NCI-H524 treated with DMSO at 0.1 percent for 48 hours (cell line): ENCODE data around the gene SUSD3.

ENCODE experiments used
- DNase-seq: peaks from one replicate; lab custom pipeline; 2025; lab: John Stamatoyannopoulos, UW

The SUSD3 gene

DNA sequence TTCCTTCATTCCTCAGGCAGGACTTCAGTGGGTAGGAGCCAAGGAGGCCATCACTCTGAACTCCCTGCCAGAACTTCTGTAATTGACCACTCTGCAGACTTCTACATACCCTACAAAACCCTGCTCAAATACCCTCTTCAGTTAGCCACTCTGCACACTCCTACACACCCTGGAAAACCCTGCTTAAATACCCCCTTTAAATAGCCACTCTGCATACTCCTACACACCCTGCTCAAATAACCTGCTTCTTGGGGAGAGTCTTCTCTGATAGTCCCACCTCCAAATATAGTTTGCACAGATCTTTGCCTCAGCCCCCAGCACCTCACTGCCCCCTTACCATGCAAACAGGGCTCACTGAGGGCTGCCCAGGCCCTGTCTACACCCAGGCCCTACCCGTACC is 18.9 kb downstream of the SUSD3 start:
- DNase-seq, result no peak

DNA sequence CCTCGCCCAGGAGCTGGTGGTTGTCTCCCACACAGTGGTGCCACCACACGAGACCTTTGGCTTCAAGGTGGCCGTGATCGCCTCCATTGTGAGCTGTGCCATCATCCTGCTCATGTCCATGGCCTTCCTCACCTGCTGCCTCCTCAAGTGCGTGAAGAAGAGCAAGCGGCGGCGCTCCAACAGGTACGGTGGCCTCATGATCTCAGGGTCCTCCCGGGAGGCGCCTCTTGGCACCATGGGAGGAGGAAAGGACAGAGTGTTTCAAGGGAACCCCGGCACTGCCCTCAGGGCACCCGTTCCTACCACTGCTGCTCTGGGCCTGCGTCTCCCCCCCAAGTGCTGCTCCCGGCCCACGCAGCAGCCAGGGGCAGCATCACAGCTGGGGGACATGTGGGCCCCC is 19.3 kb downstream of the SUSD3 start:
- no peak for DNase-seq

DNA sequence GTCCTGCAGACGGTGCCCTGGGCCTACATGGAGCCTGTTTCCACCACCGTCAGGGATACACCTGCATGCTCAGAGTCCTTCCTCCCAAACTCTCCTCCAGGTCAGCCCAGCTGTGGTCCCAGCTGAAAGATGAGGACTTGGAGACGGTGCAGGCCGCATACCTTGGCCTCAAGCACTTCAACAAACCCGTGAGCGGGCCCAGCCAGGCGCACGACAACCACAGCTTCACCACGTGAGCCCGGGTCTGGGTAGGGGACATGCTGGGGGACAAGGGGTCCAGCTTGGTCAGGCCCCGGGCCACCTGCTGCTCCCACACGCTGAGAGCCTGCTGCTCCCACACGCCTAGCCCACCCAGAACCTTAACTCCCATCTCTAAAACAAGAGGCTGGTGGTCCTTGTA is 20.9 kb downstream of the SUSD3 start:
- no peak for DNase-seq

DNA sequence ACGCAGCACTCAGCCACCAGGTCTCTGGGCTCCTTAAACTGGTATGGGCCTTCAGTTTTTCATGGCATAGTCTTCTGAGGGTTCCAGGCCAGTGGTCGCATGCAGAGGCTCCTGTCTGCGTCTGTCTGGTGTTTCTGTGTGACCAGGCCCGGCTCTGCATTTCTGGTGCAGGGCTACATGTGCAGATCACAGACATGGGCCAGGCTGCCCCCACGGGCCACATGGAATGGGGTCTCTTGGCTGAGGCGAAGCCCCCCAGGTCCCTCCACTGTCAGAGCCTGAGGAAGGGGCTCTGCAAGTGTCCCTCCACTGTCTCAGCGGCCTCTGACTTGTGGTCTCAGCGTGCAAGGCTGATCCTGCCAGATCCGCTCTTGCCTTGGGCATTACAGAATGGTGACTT is 21.9 kb downstream of the SUSD3 start:
- no peak for DNase-seq

DNA sequence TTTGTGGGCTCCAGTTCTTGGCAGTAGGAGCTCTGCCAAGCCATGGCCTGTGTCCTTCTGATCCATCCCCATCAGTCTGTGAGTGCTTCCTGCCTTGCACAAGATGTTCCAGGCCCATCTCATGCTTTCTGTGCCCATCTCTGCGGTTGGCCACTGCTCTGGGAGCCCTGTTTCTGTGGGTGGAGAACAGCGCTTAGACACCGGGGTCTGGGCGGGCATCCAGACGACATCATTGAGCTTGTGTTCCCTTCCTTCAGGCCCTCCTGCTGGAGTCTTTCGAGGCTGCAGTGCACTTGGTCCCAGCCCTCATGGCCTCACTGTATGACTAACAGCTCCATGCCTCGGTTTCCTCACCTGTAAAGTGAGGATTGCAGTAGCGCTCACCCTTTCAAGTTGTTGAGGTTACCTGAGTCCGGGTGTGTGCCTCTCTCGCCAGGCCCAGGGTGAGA is 22.6 kb downstream of the SUSD3 start:
- no peak for DNase-seq

DNA sequence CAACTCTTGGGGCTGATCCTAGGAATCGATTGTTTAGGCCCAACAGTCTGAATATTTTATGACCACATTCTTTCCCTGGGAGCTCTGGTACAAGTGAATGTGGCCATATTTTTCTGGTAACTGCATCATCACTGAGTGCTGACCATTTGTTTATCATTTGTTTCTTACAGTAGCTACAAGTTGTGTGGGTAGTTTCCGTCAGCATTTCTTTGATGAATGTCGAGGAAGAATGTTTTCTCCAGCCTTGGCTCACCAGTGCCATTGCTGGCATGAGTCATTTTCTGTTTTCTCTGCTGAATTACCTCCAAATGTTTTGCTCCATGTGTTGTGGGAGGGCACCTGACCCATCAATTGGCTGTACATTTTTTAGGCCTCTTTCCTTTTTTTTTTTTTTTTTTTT is 23.4 kb downstream of the SUSD3 start:
- no peak for DNase-seq

DNA sequence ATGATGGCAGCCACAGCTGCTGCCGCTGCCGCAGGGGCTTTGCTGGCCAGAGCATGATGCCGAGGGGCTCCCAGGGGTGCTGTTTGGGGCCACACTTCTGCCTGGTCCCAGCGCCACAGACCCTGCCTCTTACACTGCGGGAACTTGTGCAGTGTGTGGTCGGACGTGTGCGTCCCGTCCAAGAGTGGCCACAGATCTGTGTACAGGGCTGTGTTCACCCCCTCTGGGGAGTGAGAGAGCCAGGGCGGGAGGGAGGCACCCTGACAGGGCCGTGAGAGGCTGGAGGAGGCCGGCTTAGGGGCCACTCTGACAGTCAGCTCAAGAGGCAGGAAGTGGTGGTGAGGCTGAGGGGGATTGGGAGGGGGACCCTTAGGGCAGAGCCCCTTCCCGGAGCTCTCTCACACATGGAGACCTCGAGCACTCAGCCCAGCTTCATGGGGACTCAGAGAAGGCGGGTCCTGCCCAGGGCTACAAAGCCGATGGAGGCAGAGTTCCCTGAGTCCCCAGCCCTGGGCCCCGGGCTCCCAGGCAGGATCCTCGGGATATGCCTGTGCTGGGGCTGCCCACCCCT is 24.4 kb downstream of the SUSD3 start:
- no peak for DNase-seq

DNA sequence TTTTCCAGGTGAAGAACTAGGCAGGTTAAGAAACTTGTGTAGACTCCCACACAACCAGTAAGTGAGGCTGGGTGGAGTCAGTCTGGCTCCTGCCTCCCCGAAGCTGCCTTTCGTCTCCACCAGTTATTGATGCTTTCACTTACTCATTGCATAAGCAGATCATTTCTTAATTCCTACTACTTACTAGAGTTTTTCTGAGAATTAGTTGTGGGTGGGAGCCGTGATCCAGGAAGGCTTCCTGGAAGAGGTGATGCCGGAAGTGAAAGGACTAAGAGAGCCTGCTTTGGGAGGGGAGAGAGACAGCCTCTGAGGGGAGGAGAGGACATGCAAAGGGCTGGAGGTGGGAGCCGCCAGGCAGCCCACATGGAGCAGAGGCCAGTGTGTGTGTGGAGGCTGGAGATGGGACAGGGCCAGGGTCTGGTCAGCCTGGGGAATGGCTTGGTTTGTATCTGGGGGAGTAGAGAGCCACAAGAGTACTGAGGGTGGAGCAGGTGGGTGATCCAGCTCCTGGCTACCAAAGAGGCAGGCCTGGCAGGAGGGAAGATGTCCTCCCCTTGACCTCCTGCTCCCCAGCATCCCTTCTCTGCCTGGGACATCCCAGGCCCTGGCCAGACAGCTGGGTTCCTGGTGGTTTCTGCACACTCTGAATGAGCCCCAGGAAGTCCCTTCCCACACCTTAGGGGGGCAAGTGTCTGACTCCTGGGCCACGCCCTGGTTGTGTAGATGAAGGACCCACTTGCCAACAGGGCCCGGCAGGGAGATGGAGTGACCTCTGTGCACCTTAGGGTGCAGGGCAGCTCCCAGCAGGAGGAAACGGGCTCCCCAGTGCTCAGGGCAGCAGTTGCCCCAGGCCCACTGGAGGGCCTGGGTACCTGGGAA is 25.3 kb downstream of the SUSD3 start:
- DNase-seq, result no peak

DNA sequence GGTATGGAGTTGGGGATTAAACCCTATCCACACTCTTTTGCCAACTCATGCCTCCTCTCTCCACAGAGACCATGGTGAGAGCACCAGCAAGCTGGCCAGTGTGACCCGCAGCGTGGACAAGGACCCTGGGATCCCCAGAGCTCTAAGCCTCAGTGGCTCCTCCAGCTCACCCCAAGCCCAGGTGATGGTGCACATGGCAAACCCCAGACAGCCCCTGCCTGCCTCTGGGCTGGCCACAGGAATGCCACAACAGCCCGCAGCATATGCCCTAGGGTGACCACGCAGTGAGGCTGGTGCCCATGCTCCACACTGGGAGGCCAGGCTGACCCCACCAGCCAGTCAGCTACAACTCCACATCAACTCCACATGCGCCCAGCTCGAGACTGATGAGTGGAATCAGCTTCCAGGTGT is 26.0 kb downstream of the SUSD3 start:
- DNase-seq, result no peak

DNA sequence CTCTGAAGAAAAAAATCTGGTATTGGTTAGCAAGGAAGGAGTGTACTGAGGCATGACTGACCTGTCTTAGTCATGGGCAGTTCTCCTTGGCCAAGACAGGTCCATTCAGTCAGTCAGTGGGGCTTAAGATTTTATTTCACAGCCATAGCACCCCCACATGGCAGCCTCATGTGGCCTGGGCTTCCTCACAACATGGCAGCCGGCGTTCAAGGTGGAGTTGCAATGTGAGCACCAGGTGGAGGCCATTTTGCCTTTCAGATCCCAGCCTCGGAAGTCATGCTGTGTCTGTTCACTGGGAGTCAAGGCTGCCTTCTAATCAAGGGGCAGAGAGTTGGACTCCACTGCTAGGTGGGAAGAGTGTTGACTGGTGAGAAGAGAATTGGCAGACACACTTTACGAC is 27.2 kb downstream of the SUSD3 start:
- no peak for DNase-seq

DNA sequence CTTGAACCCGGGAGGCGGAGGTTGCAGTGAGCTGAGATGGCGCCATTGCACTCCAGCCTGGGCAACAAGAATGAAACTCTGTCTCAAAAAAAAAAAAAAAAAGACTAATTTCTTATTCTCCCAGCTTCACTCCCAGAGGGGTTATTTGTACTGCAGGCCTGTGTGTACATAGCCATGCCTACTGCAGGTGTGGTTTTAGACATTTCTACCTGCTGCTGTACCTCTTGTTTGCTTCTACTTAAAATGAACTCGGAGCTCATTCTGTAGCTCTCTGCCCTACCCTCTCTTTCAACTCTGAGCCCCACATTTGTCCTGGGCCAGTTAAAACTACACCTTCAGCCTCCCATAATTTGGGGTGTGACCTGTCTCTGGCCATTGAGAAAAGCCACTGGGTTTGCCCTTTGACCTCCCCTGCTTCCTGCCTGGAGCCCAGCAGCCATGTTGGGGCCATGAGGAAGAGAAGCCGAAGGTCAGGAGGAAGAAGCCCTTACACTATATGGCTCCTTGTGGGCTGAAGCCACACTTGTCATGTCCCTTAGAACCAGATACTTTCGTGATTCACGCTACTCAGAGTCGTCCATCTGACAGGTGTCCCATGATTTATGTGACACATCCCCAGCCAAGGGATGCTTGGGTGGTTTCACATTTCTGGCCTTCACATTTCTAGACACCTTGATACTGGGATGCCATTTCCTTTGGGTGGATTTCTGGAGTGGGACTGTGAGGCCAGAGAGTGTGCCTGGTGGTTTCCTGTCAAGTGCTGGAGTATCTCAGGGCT is 28.1 kb downstream of the SUSD3 start:
- DNase-seq, result no peak

DNA sequence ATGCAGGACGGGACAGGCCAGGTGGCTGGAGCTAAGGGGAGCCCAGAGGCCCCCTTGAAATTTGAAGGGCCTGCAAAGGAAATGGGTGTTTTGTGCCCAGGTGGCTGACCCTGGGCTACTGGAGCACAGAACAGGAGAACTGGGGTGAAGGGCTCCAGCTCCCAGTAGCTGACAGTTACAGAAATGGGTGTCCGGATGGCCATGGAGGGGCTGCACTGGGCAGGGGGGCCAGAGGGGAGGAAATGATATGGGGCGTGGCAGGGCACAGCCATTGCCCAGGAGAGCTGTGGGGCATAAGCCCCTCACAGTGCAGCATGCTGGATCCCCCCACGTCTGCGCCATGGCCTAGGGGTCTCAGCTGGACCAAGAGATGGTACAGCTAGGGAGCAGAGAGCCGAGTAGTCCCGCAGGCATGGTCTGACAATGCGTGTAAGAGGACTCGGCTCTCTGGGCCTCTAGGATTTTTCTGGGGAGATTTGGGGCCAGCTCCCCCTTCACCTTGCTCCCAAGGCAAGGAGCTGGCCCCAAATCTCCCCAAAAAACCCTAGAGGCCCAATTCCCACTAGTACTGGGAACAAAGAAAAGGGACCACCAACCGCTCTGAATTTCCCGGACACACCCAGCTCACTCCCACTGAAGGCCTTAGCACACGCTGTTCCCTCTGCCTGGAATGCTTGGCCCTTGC is 29.6 kb downstream of the SUSD3 start:
- DNase-seq, result no peak

DNA sequence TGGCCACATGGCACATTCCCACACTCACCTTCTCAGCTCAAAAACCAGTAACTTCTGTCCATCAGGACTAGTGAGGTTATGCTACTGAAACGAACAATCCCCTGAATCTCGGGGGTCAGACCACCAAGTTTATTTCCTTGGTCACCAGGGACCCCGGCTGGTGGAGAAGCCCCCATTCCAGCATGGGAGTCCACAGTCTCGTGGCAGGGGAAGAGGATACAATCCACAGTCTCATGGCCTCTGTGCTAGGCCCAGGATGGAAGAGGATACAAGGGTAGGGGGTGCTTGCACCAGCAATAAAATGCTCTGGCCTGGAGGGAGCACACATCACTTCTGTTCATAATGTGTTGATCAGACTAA is 30.1 kb downstream of the SUSD3 start:
- DNase-seq, result no peak

DNA sequence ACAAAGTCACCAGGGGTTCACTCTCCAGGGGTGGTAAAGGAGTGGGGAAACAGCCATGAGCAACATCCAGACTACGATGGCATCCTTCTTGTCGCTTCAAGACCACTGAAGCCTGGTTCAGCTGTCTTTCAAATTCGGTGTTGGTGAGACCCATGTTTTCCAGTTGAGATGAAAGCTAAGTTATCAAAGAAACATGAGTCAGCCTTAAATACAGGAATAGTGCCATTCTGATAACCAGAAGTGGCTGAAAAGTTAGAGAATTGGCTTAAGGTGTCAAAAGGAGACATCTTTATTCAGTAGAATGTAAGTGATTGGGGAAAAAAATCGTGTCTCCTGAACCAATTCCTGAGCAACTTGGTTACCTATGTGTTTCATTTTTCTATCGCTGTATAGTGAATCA is 30.5 kb downstream of the SUSD3 start:
- DNase-seq, result no peak

DNA sequence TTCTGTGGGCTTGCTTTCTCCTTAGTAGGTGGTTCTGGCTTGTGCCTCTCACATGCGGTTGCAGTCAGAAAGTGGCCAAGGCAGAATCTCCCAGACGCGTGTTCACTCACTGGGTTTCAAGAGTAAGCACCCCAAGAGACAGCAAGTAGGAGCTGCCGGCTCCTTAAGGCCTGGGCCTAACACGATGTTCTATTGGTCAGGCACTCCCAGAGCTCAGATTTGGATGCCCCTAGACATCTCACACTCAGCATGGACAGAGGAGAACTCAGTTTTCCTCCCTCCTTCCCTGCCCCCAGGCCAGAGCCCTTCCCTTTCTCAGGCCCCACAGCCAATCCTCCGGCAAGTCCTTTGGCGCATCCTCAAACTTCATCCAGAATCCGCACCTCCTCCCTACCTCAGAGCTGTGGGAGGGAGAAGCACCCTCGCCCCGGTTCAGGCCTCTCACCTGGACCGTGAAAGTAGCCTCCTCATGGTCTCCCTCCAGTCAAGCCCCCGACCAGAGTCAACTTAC is 31.0 kb downstream of the SUSD3 start:
- DNase-seq, result no peak

DNA sequence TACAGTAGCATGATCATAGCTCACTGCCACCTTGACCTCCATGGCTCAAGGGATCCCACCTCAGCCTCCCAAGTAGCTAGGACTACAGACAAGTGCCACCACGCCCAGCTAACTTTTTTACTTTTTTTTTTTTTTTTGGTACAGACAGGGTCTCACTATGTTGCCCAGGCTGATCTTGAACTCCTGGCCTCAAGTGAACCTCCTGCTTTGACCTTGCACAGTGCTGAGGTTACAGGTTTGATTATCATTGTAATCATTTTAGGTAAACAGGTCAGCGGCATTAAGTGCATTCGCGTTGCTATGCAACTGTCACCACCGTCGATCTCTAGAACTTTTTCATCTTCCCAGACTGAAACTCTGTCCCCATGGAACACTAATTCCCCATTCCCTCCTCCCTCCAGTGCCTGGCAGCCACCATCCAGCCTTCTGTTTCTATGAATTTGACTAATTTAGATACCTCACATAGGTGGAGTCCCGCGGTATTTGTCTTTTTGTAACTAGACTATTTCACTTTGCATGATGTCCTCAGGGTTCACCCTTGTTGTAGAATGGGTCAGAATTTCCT is 31.7 kb downstream of the SUSD3 start:
- DNase-seq, result no peak

DNA sequence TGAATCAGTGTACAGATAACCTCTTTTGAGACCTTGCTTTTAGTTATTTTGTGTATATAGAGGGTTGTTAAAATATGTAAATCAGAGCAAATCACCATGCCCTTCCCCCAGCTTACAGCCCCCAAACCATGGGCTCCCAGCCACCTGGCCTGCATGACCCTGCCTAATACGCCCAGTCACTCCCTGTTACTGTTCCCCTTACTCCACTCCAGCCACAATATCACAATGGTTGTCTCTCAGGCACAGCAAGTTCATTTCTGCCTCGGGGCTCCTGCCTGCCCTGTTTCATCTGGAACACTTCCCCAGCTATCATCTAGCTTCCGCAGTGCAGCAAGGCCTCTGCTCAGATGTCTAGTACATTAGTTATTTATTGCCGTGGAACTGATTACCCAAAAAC is 32.6 kb downstream of the SUSD3 start:
- no peak for DNase-seq

DNA sequence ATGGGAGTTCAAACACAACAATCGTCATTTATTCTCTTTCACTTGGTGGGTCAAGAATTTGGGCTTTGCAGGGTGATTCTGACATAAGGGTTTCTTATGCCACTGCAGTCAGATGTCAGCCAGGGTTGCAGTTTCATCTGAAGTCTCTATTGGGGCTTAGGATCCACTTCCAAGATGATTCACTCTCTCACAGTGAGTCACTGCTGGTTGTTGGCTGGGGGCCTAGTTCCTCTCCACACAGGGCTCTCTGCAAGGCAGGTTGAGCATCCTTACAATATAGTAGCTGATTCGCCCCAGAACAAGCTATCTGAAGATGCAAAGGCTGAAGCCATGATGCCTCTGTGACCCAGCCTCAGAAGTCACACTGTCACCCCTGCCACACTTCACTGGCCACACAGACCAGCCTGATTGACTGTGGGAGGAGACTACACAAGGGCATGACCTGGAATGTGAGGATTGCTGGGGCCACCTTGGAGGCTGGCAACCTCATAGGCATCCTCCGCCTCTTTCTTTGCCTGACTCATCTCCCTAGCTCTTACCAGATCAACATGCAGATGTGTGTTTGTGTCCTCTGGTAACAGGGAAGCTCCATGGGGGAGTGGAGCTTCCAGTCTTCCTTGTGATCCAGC is 33.1 kb downstream of the SUSD3 start:
- DNase-seq, result no peak

DNA sequence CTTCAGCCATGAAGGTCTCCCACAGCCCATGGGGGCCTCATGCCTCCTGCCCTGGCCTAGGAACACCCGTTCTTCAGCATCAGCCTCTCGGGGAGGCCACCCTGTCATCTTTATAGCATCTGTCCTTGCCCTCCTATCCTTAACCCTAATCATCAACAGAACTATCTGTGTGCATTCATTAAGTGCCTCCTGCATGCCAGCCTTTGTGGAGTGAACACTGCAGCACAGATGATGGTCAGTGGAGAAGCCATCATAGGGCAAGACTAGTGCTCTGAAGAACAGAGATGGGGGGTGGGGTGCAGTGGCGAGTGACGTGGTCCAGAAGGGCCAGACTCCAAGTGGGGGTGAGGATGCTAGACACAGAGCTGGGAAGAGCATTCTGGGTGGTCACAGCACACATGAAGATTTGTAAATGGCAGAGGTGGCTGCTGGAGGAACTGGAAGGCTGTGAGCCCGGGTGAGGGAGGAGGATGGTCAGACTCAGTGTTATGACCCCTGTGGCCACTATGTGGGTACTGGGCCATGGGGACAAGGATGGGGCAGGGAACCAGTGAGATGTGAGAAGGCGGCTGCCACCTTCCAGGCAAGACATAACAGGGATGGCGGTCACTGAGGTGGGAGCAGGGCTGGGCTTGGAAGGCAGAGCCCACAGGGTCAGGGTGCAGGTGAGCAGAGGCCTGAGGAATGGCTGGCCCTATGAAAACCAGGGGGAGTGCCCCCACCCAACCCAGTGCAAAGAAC is 33.9 kb downstream of the SUSD3 start:
- no peak for DNase-seq

DNA sequence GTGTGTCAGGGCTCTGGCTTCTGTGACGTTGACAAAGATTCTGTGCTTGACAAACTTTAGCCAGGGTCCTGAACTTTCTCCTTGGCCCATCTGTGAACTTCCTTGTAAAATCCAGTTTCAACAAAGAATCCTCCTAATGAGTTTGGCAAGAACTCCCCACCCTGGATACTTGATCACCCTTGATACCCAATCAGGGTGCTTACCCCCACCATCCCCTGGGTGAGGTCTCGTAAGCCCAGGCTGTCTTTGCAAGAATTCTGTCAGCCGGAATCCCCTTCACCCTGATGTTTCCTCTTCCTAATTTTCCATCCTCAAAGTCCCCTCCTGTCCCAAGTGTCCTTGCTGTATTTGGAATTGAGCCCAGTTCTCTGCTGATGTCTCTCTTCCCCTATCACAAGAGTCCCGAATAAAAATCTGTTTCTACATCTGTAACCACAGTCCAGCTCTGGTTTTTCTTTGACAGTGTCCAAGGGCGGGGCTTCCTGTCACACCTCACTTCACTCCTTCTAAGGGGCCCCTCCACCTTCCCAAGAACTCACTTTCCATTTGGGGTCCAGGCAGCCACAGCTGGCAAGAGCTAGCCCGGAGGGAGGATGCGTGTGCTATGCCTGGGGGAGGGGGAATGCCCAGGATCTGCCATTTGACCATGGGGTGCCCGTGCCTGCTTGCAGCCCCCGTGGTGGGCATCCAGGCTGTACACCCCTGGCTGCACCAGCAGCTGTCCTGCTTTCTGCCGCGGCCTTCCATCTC is 34.8 kb downstream of the SUSD3 start:
- no peak for DNase-seq
